ENCODE results near the gene NUP107. TPM values are rescaled to one million over a fixed set of nuclear protein-coding genes. Genes with fewer than 3 reads are reported as not detected.

The NUP107 gene
- total and polyA plus RNA-seq, 2 donors (not counting 1 experiment from before 2014, with no cell fraction given), result 23.2 to 77.3 TPM

DNA sequence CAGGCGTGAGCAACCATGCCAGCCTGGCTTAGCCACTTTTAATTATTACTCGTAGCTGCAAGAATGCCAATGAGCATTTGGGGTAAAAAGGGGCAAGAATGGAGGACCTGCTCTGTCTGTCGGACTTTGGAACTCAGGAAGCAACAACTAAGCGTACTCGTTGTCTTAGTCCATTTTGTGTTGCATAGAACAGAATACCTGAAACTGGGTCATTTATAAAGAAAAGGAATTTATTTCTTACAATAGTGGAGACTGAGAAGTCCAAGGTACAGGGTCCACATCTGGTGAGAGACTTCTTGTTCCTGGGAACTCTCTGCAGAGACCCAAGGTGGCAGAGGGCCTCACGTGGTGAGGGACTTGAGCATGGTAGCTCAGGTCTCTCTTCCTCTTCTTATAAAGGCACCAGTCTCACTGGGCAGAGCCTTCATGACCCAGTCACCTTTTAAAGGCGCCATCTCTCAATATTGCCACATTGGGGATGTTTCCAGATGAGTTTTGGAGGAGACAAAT is 88.4 kb downstream of the NUP107 start:
- no peak for ATAC-seq (ENCODE audit: low read depth)

More for the DNA sequence above, 88.4 kb downstream of the NUP107 start:
- no peak for TF ChIP-seq EZH2 (IDR thresholded peaks at IDR 0.05; ENCODE audit: borderline replicate concordance, insufficient read depth, low read depth, low read length, poor library complexity, severe bottlenecking)
- TF ChIP-seq CTCF (IDR thresholded peaks at IDR 0.05), result no peak
- ChIA-PET POLR2A (no interaction called here), CTCF (interaction anchor here (0.7 kb wide), 1 partner anchor 612 kb away, joined by 5 read pairs; no protein-coding TSS in a partner anchor)
- Mint-ChIP-seq H3K27me3 (no peaks in the 10 kb centered on the region), H3K4me1 (peaks cover 21% of the 10 kb centered on the region), H3K27ac (no peak overlapping the region), H3K9me3 (ENCODE audit: insufficient read depth) (no peaks in the 10 kb centered on the region), H3K4me3 (no peak overlapping the region)
- no peak overlapping the region for H3K4me2 ChIP-seq (replicated peaks; ENCODE audit: low read depth, low read length, poor library complexity, severe bottlenecking)
- no peak overlapping the region for H2AFZ ChIP-seq (ENCODE audit: insufficient read depth, low read depth, low read length, poor library complexity, severe bottlenecking)
- H3K4me1 ChIP-seq (ENCODE audit: control insufficient read depth in 2 of 2, insufficient read depth in 2 of 2, low read length in 2 of 2), result peaks cover 19 to 20% of the 10 kb centered on the region in 2 donors
- no peak overlapping the region for H3K4me3 ChIP-seq (ENCODE audit: control extremely low read depth in 1 of 5, extremely low read depth in 1 of 5, insufficient read depth in 1 of 5, low read depth in 2 of 5, low read length in 4 of 5)
- no peaks in the 10 kb centered on the region for H3K9me3 ChIP-seq (ENCODE audit: control extremely low read depth in 1 of 3, control insufficient read depth in 2 of 3, insufficient read depth in 1 of 3, low read length in 2 of 3)
- intact Hi-C loops (cut with micrococcal nuclease), result no loop called here
- H3K27me3 ChIP-seq (replicated peaks in 1 of 4; ENCODE audit: control extremely low read depth in 1 of 4, control insufficient read depth in 3 of 4, insufficient read depth in 4 of 4, low read length in 3 of 4), result no peaks in the 10 kb centered on the region
- no peak overlapping the region for H3K9ac ChIP-seq (ENCODE audit: low read length)
- H3K79me2 ChIP-seq (ENCODE audit: control insufficient read depth, insufficient read depth, low read length), result no peaks in the 10 kb centered on the region
- WGBS (ENCODE audit: insufficient coverage), result 100% methylated on average over 5 of the region's 7 CpGs
- no peak for DNase-seq
- H3K36me3 ChIP-seq (replicated peaks in 1 of 2; ENCODE audit: control extremely low read depth in 1 of 2, control insufficient read depth in 1 of 2, extremely low read depth in 1 of 2, insufficient read depth in 2 of 2, low read length in 1 of 2), result no peaks in the 10 kb centered on the region
- no peaks in the 10 kb centered on the region for H4K20me1 ChIP-seq (ENCODE audit: control insufficient read depth, insufficient read depth, low read length, poor library complexity, severe bottlenecking)
- no peak overlapping the region for H3K27ac ChIP-seq (ENCODE audit: low read length in 2 of 2)
